DMS 273 treated with DMSO at 0.1 percent for 48 hours (cell line): ENCODE data around the gene GPR17.

ENCODE experiments used
- DNase-seq: peaks from one replicate; lab custom pipeline; 2025; lab: John Stamatoyannopoulos, UW

The GPR17 gene

DNA sequence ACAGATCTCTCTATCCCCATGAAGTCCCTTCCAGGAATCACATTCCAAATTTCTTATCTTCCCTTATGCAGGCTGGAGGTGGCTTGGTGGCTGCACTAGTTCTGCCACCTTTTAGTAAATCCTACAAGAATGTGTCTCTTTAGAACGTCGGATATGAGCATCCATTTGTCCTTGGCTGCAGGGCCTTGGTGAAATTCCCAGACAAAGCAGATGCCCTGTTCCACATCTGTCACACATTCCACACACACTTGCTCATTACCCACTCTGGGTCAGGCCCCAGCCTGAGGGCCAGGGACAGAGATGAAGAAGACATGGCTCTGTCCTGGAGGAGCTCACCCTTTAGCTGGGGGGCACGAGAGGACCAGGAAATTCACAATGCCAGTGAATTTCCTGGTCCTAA is 31.2 kb upstream of the GPR17 start:
- no peak for DNase-seq

DNA sequence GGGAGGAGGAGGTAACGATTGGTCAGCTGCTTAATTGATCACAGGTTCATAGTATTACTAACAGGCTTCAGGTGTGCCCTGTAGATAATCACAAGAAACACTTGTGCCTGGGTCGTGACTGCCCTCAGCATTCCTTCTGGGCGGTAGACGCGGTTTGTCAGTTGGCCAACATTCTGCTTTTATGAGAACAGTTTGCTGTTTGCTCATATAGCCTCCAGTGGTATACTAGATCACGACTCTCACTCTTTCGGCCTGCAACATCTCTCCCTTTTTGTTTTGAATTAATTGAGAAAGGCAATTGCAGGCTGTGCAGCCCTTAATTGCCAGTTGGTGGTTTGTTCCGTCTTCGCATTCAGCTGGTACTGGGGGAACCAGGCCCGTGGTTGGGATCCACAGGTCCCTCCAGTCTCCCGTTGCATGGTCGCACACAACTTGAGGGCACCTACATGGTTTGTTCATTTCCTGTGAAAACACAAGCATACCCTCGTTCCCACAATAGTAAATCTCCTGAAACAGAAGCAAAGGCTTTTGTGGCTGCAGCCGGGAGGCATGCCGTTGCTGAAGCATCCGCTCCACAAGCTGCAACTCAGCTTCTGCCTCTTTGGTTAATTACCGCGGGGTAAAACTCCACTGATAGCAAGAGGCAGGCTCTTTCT is 30.3 kb upstream of the GPR17 start:
- no peak for DNase-seq

DNA sequence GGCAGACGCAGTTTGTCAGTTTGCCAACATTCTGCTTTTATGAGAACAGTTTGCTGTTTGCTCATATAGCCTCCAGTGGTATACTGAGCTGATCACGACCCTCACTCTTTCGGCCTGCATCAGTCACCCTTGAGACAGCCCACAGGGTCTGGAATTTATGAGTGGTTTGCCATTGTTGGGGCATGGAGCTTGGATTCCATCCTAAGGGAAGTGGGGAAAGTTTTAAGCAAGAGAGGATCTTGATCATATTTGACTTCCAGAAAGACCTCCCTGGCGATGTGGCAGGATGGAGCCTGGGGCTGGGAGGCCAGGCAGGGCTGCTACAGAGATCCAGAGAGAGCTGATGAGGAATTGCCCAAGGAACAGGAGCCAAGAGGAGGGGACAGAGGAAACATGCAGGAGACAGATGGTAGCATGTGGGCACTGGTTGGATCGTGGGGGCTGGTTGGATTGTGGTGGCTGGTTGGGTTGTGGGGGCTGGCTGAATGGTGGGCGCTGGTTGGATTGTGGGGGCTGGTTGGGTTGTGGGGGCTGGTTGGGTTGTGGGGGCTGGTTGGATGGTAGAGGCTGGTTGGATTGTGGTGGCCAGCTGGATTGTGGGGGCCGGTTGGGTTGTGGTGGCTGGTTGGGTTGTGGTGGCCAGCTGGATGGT is 27.3 kb upstream of the GPR17 start:
- DNase-seq, result no peak

DNA sequence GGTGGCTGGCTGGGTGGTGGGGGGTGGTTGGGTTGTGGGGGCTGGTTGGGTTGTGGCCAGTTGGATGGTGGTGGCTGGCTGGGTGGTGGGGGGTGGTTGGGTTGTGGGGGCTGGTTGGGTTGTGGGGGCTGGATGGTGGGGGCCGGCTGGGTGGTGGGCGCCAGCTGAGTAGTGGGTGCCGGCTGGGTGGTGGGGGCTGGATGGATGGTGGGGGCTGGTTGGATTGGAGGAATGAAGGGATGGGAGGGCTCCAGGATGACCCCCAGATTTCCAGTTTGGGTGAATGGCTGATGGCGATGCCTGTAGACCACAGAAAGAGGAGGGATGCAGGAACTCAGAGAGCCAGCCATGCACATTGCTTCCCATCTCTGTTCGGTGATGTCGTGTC is 26.8 kb upstream of the GPR17 start:
- no peak for DNase-seq

DNA sequence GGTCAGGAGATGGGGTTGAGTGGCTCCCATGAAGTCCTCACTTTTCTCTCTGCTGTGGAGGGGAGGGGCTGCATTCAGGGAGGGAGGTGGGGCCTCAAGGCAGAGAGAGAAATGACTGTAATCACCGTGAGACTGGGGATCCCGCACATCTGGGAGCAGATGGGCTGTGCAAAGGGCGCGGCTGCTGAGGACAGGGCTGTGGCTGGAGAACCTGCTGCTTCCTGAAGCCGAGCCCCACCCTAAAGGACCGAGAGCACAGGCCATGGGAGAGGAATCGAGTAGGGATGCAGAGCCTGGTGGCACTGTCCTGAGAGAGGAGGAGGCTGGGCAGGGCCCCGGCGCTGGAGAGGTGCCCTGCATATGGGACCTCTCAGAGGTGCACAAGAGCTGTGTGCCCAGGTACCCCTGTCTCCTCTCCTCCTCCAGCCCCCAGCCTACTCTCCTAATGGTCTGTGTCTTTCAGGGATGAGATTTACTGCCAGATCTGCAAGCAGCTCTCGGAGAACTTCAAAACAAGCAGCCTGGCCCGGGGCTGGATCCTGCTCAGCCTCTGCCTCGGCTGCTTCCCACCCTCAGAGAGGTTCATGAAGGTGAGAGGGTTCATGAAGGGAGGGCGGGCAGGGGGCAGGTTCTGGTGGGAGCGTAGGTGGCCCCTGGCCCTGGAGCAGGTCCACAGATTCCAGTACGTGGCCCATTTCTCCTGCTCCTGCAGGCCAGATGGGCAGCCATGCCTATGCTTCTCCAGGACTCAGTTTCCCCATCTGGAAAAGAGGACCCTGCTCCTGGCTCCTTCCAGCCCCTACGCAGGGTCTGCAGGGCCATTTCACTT is 25.9 kb upstream of the GPR17 start:
- DNase-seq, result no peak

DNA sequence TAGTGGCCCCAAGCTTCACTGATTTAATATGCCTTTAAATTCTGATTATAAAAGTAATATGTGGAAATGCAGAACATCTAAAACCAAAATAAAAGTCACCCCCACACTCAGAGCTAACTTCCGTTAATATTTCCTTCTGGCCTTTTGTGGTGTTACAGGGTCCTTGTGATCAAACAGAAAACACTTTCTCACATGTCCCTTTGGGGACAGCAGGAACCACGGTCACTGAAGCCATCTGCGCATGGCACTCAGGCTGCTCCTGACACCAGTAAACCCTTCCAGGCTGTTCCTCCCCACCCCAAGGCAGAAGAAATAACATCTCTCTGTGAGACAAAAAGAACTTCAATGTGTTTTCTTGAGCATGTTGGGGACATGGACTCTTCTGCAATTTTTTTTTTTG is 25.1 kb upstream of the GPR17 start:
- no peak for DNase-seq

DNA sequence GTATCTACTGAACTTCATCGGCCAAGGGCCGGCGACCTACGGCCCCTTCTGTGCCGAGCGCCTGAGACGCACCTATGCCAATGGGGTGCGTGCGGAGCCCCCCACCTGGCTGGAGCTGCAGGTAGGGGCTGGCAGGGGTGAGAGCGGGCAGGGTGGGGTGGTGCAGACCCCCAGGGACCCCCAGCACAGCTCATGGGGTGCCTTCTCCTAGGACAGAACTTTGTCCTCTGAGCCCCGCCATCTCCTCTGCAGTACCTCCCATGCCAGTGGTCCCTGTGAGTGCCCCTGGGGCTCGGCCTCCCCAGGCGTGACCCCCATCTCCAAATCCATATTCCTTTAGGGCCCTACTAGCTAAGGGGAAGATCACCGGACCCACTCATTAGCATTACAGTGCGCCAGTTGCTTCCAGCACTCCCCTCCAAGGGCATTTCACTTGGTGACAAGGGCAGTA is 23.9 kb upstream of the GPR17 start:
- DNase-seq, result no peak

DNA sequence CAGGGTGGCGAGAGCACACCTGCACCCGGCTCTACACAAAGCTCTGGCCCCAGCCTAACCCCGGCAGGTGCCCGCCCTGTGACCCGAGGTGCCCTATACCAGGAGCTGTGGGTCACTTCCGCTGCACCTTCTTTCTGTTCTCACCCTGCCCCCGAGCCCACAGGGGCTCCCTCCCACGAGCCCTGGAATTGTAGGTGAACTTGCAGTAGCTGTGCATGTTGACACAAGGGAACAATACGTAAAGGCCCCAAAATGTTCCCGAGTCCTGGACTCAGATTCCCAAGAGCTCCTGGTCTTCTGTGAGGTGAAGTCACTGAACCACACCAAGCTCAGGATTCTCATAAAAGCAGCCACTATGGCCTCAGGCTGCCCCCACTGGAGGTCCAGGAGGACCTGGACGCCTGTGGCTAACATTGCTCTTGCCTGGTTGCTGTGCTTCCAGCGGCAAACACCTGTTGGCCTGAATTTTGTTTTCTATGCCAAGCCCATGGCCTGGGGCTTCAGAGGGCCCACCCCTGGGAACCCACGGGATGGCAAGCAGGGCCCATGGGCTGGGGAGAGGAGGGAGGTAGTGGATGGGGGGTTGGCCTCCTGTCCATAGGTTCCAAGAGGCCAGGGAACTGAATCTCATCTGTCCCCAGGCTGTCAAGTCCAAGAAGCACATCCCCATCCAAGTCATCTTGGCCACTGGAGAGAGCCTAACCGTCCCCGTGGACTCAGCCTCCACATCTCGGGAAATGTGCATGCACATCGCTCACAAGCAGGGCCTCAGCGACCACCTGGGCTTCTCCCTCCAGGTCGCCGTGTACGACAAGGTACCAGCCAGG is 23.2 kb upstream of the GPR17 start:
- no peak for DNase-seq

DNA sequence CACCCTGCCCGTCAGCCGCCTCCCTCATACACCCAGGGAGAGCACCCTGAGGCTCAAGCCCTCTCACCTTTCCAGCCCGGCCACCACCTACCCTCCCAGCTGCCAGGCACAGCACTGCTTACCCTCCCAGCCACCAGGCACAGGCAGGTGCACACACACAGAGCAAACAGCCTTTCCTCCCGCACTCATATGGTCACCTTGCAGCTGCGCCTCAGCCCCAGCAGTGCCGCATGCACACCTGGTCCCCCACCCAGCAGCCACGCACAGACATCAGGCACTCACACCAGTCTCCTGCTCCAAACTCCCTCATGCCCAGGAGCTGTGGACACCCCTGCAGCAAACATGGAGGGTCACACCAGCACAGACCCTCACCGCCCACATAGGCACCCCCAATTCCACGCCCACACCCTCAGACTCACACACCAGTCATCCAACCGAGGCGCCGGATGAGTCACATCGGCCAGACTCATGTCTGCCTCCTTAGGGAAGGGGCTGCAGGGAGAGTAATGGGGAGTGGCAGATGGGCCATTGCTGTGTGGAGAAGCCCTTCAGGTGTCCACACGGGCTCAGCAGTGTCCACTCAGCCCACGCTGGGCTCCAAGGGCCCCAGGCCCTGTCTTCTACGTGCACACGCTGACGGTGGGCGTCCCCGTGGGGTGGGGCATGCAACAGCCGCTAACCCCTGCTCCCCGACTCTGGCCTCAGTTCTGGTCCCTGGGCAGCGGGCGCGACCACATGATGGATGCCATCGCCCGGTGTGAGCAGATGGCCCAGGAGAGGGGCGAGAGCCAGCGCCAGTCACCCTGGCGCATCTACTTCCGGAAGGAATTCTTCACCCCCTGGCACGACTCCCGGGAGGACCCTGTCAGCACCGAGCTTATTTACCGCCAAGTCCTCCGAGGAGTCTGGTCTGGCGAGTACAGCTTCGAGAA is 22.3 kb upstream of the GPR17 start:
- no peak for DNase-seq

DNA sequence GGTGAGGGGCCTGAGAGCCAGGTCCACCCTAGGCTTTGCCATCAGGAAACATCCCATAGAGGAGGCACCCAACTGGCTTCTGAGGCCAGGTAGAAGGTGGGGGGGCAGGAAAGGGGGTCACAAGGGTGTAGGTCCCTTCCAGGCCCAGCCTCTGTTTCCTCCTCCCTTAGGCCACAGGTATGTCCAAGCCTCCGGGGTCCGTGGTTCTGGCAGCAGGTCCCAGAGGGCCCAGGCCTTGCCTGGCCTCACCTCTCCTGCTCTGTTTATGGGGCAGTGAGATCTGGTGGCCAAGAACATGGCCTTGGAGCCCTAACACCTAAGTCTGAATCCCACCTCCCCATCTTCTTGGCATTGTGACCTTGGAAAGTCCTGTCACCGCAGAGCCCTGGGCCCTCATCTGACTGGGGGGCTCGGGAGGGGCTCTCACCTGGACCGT is 21.6 kb upstream of the GPR17 start:
- no peak for DNase-seq

DNA sequence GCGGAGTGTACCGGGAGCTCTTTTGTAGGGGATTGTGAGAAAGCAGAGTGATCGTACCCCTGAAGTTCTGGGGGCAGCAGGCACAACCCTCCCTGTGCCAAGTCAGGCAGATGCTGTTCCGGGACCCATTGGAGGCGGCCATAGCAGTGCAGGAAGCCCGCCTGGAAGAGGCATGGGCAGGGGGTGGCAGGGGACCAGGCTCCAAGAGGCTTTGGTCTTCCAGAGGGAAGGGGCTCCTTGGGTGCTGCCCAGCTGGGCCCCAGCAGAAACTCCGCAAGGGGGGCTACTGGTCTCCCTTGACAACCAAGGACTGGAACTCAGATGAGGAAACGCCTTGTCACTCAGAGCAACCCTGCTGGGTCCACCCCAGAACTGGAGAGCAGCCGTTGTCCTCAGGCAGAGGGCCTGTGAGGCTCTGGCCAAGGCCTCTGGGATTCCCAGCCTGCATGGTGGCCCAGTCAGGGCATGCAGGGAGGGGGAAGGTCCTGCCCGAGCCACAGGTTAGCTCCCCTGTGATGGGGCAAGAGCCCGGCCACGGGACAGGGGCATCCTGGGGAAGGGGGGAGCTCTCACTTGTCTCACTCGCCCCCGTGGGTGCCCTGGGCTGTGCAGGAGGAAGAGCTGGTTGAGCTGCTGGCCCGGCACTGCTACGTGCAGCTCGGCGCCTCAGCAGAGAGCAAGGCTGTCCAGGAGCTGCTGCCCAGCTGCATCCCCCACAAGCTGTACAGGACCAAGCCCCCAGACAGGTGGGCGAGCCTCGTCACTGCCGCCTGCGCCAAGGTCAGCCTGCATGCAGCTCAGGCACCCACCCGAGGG is 21.0 kb upstream of the GPR17 start:
- DNase-seq, result no peak

DNA sequence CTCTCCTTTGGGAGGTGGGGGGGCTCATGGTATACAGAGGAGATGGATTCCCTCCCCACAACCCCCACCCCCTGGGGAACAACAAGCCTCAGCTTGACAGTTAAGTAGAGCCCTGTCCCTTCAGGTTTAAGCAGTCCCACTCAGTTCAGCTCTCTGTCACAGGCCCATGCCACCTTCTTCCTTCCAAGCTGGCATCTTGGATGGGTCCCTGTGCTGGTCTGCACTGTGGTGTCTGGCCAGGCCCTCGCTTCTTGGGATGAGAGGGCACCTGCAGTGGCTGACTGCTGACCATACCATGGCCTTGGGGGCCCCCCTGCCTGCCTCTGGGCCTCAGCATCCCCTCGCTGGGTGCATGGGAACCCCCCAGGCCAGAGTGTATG is 20.4 kb upstream of the GPR17 start:
- DNase-seq, result no peak

DNA sequence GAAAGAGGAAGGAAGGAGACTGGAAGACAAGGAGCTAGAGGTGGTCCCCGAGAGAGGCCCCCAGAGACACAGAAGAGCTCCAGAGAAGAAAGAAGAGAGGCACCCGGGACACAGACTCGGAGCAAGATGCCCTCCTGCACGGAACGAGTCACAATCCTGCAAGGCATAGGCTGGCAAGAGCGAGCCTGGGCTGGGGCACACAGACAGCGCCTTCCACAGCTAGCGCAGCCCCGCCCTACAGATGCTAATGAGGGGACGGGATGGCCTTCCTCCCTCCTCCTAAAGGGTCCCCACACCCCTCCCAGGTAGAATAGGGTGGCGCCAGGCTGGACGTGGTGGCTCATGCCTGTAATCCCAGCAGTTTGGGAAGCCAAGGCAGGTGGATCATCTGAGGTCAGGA is 19.8 kb upstream of the GPR17 start:
- DNase-seq, result no peak

DNA sequence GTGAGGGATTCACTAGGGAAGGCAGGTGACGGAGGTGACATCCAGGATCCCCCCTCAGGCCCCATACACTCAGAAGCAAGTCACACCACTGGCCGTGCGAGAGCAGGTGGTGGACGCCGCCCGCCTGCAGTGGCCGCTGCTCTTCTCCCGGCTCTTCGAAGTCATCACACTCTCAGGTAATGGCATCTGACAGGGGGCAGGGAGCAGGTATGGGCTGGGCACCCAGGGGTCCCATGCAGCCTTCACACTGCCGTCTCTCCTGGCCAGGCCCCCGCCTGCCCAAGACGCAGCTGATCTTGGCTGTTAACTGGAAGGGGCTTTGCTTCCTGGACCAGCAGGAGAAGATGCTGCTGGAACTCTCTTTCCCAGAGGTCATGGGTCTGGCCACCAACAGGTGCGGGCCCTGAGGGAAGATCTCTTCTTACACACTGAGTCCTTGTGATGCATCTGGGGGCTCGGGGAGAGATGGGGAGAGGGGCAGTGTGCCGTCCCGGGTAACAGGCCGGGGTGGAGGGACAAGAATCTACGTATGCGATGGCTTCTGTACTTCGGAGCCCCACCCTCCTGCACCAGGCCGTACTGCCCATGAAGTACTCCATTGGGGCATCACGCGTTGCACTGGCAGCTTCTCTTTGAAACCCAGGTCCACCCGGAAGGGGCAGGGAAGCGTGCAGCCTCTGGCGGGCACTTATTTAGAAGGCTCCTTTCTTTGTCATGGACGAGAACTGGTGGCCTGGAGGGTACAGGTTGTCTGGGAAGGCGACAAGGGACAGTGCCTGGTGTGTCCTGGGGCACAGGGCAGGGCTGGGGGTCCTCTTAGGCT is 18.8 kb upstream of the GPR17 start:
- DNase-seq, result no peak

DNA sequence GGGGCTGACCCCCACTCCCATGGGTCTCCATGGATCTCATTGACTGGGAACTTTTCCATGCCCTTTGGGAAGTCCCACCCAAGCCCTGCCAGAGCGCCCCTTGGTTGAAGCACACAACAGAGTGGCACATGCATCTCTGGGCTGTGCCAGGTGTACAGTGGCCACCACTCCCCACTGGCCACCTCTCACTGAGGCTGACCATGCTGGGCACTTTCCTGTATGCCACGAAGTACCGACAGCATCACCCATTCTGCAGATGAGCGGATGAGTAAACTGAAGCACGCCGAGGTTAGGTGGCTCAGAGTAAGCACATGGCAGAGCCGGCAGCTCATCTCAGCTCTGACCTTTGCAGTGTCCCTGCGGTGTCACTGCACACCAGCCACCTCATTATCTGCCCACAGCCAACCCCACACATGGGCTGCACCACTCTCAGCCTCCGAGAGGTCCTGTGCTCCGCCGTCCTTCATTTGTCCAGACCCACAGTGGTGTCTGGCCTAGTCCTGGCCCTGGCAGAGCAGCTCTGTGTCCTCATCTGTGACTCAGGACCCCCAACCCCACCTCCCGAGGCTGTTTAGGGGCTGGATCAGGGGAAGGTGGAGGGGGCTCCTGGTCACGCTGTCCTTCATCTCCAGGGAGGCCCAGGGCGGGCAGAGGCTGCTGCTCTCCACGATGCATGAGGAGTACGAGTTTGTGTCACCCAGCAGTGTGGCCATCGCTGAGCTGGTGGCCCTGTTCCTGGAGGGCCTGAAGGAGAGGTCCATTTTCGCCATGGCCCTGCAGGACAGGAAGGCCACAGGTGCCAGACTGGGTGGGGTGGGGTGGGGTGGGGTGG is 18.0 kb upstream of the GPR17 start:
- DNase-seq, result no peak

DNA sequence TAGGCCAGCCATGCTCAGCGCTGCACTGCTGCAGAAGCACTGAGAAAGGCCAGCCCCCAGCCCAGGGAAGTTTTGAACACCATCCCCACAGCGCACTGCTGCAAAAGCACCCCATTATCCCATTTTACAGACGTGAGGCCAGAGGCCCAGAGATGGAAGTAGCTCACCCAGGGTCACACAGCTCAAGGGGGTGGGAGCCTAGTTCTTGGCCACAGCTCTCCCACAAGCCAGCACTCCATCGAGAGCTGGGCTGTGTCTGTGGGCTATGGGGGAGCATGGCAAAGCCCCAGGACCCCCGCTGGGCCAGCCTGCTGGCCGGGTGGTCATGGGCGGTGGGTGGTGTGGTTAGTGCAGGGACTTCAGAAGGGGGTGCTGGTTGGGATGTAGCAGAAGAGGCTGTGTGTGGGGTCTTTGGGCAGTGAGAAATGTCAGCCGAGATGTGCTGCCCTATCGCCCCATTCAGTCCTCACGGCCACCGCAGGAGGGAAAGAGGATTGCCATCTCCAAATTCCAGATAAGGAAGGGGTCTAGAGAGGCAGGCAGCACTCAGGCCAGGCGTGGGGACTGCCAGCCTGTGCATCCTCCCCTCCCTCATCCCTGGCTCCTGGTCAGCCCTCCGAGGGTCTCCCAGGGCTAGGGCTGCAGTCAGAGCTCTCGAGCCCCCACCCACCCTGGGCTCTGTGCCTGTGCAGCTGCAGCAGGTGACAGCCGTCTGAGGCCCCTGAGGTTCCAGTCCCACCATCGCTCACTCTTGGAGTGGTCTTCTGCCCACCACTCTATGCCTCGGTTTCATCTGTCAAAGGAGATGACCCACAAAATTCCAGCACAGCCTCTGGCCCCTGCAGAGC is 17.0 kb upstream of the GPR17 start:
- DNase-seq, result no peak

DNA sequence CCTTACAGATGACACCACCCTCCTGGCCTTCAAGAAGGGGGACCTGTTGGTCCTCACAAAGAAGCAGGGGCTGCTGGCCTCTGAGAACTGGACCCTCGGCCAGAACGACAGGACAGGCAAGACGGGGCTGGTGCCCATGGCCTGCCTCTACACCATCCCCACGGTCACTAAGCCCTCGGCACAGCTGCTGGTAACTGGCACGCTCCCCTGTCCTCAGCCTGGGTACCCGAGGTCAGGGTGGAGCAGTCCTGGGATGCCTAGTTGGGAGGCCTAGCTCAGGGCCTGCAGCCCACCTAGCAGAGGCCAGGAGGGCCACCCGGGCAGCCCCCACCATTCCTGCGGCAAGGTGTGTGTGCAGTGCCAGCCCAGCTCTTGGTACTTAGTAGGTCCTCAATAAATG is 16.3 kb upstream of the GPR17 start:
- DNase-seq, result no peak
